Activated CD4-positive, CD25-positive, alpha-beta regulatory T cell treated with anti-CD3 and anti-CD28 coated beads, Interleukin-2, amount 50 U/mL, for 24 hours (primary cell): ENCODE results near the gene BLM.
"Not testable (repeated sequence)": the region's sequence is repeated elsewhere in the genome, so short reads cannot be mapped to it uniquely, and the experiment has no call there.

Experiments
- ATAC-seq, 2 donors: fragments of 150-1000 bp; cut with Tn5 transposase; one replicate each; pipeline ENCODE4 v1.10.0; 2021; ENCODE audit warnings: mild to moderate bottlenecking in 1 of 2, moderate library complexity in 1 of 2

BLM gene

DNA sequence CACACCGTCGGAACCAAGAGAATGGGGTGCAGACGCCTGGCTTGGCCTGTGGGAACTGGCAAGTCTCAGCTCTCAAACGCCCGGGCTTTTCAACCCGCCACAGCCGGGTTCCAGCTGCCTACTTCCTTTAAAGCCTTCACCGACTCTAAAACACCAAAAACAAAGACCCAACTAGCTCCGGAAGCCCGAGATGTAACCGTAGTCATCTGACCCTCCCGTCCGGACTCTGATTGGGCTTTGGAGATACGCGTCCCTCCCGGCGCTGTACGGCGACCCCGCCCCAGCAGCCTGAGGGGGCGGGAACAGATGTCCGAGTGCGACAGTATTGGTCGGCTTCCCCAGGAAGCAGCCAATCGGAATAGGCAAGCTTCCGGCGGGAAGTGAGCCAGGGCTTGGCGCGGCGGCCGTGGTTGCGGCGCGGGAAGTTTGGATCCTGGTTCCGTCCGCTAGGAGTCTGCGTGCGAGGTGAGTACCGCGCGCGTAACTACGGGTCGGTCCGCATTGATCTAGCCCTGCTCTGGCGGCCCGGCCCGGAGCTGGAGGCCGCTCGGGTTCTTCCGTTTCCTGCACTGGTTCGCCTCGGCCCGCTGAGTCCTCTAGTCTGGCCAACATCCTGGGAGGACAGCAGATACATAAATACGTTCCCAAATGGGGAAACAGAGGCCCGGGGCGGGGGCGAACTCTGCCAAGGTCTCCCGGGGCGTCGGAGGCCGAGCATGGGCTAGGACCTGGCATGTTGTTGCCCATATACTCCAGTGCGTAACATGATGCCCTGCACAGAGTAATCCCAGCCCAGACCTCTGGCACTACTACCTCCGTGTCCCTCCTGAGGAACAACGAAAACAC lies at the start of gene BLM:
BLM (plus strand) TSS at position 371 of the 846 bp plus-strand sequence. CDS start 30,047 bp downstream, outside the sequence.
- peak; percentile 100 for ATAC-seq

DNA sequence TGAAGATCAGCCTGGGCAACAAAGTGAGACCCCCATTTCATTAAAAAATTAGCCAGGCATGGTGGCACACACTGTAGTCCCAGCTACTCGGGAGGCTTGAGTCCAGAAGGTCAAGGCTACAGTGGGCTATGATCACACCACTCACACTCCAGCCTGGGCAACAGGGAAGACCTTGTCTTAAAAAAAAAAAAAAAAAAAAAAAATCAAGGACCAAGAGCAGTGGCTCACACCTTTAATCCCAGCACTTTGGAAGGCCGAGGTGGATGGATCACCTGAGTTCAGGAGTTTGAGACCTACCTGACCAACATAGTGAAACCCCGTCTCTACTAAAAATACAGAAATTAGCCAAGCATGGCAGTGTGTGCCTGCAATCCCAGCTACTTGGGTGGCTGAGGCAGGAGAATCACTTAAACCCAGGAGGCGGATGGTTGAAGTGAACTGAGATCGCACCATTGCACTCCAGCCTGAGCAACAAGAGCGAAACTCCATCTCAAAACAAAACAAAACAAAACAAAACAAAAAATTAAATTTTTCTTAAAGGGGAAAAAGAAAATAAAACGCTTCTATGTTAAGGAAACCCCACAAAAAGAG lies 49.3 kb upstream of the BLM start:
- not testable (repeated sequence) for ATAC-seq

DNA sequence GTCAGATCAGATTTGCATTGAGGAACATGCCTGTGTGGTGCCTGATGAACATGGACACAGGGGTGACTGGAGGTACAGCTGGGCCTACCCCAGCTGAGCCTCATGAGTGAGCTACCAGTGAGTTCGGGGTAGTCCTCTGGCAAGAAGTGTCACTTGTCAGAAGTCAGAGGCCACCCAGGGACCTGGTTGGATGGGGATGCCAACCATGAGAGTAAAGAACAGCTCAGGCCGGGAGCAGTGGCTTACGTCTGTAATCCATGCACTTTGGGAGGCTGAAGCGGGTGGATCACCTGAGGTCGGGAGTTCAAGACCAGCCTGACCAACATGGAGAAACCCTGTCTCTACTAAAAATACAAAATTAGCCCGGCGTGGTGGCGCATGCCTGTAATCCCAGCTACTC lies 46.5 kb upstream of the BLM start:
- ATAC-seq = not testable (repeated sequence)

DNA sequence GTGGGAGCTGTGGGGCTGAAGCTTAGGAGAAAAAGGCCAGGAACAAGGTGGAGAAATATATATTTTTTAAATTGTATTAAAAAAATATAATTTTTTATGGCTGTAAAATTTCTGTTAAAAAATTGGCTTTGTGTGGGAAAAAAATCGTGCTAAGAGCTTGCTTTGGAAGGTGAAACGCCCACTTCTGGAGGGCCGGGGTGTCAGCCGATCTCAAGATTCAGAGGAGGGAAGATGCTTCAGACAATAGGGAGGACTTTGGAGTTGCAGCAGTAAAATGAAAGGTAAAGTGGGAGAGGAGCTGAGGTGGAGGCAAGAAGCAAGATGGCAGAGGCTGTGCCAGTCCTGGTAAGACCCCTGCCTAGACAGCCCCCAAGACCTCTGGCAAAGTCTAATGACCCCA lies 45.9 kb upstream of the BLM start:
- ATAC-seq = no peak

DNA sequence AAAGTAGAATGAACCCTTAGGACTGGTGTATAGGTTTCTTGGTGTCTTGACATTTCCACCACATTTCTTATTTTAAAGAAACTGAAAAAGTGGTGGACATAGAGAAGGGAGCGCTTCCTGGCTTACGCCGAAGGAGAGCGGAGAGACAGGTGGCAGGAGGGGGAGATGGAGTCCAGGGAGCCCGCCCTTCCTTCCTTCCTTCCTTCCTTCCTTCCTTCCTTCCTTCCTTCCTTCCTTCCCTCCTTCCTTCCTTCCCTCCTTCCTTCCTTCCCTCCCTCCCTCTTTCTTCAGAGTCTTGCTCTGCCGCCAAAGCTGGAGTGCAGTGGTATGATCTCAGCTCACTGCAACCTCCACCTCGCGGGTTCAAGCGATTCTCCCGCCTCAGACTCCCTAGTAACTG lies 43.8 kb upstream of the BLM start:
- ATAC-seq = not testable (repeated sequence)

DNA sequence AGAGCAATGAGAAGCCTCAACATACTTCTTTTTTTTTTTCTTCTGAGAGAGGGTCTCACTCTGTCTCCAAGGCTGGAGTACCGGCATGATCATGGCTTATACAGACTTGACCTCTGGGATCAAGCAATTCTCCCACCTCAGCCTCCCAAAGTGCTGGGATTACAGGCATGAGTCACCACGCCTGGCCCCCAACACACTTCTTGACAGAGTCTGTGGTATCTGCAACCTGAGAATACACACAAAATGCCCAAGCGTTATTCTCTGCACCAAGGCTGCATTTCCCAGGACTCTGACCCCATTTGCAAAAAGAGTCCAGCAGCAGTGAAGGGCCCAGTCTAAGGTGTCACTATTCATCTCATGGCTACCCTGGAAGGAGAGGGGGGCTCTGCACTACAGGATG lies 42.7 kb upstream of the BLM start:
- ATAC-seq = no peak

DNA sequence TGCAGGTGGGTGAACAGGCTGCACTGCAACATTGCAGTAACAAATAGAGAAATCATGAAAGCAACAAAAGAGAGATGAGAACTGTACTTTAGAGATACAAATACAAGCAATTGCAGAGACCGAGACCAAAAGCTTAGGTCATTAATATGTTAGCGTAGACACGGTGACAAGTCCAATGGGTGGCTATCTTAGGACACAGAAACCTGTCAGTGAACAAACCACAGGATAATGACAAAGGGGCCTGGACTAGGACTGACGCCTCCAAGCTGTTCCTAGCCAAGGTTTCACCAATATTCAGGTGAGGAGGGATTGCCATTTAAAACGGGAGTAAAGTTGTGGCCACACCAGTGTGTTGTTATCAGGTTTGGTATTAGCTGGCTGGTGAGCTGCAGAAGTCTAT lies 41.7 kb upstream of the BLM start:
- no peak for ATAC-seq

DNA sequence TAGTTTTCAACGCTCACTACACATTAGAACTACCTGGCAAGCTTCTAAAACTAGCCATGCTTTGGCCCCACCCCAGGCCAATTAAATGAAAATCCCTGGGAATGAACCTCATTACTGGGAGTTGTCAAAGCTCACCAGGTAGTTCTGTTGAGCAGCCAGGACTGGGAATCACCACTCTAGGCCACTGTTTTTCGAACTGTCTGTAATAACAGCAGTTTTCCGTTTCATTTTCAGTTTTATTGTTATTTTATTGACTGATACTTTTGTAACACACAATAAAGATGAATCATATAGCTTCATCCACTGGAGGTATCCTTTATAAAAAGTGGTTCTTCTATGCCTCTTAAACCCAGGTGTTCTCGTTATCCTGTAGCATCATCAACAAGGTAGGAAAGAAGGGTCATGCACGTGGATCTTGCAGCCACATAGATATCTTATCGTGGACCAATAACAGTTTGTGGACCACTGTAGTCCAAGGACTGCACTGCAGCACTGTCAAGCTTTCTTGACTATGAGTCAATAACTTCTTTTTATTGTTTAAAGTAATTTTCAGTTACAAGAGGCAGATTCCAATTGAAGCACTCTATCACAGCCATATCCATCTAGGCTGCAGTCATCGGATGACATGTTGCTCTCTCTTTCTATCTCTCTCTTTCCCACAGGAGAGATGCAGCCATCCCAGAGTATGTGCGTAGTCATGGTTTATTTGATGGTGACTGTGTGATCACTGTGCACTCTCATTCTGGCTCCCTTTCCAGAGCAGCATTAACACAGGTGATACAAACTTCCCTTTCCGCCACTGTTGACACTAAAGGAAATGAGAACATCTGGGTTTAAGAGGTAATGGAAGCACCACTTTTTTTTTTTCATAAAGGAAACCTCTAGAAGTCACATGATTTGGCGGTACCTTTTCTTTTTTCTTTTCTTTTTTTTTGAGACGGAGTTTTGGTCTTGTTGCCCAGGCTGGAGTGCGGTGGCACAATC lies 39.0 kb upstream of the BLM start:
- peak; percentile 80 to 85 for ATAC-seq

DNA sequence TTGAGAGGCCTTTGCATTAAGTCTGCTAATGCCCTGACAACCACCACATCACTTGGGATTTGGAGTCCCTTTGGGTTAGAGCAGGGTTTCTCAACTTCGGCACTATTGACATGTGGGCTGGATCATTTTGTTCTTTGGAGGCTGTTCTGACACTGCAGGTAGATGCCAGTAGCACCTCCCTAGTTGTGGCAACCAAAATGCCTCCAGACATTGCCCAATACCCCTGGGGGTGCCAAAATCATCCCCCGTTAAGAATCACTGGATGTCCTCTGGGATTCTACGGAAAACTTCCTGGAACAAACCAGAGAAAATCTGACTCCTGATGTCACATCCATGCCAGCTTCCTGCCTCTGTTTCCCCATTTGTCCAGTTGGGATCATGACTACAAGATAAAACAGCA lies 37.2 kb upstream of the BLM start:
- ATAC-seq = no peak

DNA sequence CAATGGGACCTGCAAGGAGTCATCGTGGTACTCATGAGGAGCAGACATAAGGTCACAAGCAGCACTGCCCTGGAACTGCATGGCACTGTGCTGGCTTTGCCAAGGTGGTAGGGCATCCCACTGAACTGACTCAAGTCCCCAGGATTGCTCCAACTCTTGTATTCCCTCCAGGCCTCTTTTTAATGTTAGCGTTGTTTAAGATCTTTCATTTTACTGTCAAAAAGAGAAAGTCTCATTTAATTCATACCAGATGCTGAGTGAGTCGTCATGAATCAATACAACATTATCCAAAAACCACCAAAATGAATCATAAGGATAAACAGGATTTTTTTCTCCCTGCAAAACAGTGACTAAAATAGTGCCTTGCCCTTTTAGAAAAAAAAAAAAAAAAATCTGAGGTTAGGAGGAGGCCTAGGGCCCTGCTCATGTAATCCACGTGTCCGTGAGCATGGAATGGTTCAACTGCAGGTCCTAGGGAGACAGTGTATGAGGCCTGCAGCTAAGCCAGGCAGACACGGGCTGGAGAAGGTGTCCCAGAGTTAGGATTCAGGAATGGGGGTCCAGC lies 36.7 kb upstream of the BLM start:
- ATAC-seq = no peak

DNA sequence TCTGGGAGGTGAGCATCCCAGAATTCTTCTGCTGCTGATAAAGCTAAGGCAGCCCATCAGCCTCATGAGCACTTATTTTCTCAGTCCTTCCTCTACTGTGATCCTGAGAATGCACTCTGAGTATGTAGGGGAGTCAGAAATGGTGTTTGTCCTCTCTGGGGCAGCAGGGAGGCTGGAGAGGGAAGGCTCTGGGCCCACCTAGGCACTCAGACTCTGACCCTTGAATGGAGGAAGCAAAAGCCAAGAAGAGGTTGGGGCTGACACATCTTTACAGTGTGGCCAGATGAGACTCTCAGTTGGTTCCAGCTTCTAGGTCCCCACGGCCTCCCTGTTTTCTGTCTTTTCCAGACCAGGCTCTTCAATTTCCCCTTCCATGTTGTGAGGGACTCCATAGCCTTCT lies 36.1 kb upstream of the BLM start:
- no peak for ATAC-seq

DNA sequence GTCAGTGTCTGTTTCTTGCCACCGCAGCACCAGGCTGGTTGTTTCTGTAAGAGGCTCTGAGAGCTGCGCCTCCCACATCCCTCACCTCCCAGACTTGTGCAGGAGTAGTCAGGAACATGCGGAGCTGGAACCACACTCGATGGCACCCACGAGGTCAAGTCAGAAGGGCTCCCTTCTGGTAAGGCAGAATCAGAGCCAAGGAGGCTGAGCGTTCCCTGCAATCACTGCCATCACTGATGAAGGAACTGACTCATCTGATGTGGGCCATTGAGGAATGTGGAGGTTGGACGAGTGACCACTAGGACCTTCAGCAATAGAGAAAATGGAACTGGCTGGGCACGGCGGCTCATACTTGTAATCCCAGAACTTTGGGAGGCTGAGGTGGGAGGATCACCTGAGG lies 35.7 kb upstream of the BLM start:
- ATAC-seq = no peak

DNA sequence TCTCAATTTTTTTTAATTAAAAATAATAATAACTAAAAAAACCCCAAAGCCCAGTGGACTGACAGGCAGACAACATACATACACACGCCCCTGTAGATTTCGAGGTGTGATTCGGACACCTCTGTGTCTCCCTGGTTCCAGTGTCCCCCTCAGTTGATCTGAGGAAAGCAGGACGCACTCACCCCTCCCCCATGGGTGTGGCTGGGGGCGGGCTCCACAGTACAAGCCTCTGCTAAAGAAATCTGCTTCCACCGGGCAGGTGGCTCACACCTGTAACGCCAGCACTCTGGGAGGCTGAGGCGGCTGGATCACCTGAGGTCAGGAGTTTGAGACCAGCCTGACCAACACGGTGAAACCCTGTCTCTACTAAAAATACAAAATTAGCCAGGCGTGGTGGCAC lies 33.8 kb upstream of the BLM start:
- ATAC-seq = no peak

DNA sequence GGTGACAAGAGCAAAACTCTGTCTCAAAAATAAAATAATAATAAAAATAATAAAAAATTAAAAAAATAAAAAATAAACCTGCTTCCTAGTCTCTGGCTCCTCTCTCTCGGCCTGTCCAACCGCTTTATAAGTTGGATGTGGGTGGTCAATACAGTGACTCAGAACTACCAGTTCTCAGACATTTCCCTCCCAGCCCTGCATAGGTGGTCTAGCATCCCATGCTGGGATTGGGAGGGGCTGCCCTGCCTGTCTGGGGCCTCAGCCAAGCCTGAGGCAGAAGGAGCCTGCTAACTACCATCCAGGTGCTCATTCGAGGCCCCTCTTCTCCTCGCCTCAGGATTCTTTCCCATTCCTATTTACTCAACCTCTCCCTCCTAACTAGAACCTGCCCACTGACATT lies 33.3 kb upstream of the BLM start:
- ATAC-seq = no peak

DNA sequence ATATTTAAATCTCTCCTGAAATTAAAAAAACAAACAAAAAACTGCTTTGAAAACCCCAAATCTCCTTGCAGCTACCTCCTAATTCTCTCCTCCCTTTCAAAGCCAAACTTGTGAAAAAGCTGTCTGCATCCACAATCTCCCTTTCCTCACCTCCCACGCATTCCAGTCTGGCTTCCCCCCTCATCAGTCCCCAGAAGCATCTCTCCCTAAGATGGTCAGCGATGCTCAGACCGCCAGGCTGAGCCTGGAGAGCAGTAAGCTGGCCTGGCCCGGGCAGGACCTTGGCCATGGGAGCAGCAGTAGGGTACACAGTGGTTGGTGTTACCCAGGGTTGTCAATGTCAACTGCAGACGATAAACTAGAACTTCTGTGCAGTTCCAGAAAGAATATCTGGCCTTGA lies 32.9 kb upstream of the BLM start:
- no peak for ATAC-seq

DNA sequence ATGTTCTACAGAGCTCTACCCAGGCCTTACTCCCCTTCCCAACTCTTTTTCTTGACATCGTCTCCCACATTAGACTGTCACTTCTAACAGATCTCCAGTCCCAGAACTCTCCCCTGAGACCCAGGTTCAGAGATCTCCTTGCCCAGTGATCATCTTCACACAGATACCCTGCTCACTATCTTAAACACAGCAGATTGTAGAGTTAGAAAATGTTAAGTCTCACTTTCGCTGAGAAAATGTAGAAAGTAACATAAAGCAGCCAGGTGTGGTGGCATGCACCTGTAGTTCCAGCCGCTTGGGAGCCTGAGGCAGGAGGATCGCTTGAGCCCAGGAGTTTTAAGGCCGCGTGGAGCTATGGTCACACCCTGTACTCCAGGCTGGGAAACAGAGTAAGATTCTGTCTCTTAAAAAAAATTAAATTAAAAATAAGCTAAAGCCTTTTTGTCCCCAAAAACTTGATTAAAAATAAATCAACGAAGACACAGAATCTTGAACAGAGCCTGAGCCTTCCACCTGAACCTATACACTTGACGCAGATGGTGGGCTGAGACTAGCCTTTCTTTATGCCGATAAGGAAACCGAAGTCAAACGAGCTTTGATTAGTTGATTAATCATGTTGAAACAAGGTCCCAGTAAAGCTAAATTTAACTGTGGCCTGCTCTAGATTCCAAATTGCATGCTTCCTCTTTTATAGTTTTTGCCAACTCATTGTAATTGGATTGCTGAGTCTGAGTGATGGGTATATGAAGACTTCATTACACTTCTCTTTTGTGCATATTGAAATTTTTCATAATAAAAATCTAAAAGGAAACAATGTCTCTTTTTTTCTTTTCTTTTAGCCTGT lies 31.3 kb upstream of the BLM start:
- ATAC-seq = peak; percentile 4

DNA sequence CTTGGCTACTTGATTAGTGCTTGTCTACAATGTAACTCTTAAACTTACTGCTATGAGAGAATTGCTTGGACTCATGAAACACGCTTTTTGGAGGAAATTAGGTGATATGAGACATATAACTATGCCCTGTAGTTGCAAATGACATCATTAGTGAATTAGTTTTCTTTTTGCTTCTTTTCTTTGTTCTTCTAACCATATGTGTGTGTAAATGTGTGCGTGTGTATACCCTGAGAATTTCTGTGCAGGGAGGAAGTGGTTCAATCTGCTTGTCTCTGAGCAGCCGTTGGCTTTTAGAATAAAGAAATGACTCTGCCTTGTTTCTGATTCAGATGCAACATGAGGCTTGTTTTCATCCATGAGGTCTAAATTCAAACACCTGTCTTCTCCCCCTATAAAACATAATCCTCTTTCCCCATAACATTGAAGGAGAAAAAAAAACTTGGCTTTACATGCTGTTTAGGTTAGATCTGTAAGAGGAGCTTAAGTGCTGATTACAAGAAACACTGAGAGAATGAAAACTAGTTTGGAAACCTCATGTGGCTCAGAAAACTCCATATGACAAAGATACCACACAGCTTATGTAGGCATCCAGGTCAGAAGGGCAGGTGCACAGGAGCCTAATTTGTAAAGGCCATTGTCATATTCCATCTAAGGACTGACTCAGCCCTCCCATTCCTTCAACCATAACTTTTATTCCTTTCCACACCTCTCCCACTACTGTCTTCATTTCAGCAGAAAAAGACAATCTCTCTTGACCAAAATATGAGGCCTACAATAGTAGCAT lies 30.5 kb upstream of the BLM start:
- peak; percentile 95 to 98 for ATAC-seq

DNA sequence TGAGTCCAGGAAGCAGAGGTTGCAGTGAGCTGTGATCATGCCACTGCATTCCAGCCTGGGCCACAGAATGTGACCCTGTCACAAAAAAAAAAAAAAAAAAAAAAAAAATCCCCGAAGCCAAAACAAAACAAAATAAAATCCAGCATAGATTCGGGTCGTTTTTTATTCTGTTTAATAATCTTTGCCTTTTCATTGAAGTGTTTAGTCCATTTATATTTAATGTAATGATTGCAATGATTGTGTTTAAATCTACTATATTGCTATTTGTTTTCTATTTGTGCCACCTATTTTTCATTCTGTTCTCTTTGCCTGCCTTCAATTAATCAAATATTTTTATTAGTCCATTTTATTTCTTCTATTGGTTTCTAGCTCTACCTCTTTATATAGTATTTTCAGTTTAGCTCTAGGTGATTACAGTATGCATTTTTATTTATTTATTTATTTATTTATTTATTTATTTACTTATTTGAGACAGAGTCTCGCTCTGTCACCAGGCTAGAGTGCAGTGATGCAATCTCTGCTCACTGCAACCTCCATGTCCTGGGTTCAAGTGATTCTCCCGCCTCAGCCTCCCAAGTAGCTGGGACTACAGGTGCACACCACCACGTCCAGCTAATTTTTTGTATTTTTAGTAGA lies 27.7 kb upstream of the BLM start:
- ATAC-seq = not testable (repeated sequence)

DNA sequence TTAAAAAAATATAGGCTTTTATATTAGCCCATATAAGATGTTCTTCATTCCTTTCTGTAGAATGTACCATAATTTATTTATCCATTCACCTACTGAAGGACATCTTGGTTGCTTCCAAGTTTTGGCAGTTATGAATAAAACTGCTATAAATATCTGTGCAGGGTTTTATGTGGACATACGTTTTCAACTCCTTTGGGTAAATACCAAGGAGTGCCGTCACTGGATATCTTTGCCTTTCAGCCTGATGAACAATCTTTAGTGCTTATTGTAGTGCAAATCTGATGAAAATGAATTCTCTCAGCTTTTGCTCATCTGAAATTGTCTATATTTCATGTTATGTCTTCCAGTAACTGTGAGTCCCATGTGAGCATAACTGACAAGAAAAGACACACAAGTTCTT lies 26.6 kb upstream of the BLM start:
- no peak for ATAC-seq

DNA sequence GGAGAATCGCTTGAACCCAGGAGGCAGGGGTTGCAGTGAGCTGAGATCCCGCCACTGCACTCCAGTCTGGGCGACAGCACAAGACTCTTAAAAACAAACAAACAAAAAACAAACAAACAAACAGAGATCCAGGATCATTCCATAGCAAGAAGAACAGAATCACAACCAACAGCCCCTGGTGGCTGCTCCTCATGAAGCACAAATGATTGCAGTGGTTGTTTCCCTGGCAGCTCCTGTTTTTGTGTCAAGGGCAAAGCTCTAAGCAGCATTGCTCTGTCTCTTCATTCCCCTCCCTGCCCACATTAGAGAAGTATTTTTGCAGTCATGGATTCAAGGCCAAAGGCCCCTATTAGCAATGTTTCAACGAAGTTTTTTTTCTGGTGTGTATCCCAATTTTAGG lies 25.8 kb upstream of the BLM start:
- no peak for ATAC-seq
